RPMI7951 (cell line): Measurements from ENCODE around the gene PRKCA. TPM values are rescaled to one million over a fixed set of nuclear protein-coding genes. Genes with fewer than 3 reads are reported as not detected.

ENCODE experiments used
- DNase-seq: peaks from one replicate; pipeline ENCODE4 v3.0.0-alpha.2; 2012; ENCODE audit warnings: low read depth
- total RNA-seq: library from RNA; depleted of rRNA; stranded (reverse); fragments of >200 nt; shearing (Covaris generic); gene quantifications from 2 replicates; pipeline ENCODE4 v1.2.3, GENCODE V29; 2014

The PRKCA gene
- total RNA-seq, 1 experiment from 2014 or later, result 11.9 TPM

DNA sequence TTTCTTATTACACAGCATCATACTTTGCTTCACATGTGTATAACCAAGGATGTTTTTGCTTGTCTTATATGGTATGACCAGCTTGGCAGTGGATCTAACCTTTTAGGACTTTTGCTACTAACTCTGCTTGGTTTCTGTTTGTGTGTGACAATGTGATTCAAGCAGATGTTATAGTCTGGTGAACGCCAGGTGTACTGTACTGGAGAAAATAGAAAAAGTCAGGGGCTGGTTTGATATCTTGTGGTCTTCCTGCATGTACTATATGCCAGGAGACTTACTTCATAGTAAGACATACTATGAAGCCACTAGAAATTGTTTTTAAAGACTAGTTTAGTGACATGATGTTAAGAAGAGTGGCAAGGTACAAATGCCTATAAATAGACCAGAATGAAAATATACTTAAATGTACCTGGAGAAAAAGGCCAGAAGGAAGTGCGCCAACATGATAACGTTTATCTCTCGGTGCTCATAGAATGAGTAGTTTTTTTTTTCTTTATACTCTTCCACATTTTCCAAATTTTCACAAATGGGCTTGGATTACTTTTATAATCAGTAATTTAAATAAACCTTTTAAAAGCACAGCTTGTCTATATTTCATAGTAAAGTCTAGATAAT lies 112.3 kb downstream of the PRKCA start:
- no peak for DNase-seq

DNA sequence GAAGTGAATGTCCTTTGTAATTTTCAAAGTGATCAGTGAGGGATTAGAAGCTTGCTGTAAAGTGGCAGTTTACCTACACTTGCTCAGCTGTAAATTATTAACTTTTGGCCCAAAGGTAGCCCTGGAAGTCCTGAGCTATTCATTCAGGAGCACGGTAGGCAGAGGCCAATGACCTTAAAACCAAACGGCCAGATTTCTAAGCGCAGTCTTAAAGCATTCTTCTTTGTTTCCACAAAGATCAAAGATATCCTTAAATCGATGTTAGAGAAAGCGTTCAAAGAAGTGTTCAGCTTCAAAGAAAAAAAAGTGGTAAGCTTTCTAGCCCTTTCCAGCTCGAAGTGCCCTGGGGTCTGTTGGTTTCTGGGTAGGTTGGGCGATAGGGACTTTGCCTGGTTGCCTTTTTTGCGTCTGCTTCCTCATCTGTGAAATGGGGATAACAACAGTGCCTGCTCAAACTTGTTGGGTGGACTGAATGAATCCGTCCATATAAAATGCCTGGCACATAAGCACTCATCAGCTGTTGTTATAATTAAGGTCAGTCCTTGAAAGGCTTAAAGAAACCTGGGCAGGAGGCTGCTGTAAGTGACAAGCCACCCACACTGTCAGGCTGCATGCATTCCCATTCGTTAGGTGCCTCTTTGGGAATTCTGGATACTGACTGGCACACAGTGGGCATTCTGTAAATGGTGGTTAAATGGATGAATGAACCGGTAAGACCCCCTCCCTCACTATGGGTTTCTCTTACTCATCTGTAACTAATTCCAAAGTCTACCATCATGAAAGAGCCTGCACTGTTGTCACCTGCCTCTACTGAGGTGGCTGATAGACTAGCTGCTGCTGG lies 113.2 kb downstream of the PRKCA start:
- DNase-seq, result no peak

DNA sequence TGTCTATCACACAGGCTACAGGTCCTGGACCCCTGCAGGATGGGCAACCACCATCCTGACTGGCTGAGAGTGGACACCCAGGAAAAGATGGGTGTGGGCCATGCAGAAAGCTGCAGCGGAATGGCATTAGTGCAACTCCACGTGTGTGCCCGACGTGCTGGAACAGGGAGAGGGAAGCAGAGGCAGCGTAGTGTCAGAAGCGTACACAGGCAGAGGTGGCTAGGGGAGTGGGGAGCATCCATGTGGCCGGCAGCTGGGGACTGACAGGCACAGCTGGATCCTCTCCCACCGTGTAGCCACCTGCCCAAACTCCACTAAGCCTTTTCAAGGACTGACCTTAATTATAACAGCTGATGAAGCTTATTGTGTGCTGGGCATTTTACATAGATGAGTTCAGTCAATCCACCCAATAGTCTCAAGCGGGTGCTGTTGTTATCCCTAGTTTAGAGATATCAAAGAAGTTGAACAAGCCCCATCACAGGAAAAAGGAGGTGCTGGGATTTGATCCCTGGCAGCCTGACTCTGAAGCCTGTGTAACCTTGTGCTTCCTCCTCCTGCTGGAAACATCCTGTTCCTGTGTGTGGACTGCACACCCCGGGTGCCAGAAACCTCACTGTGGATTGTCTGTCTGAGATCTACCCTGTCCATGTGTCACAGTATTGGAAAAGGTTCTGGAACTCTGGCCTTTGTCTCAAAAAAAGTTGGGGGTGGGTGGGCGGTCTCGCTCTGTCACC lies 114.0 kb downstream of the PRKCA start:
- no peak for DNase-seq

DNA sequence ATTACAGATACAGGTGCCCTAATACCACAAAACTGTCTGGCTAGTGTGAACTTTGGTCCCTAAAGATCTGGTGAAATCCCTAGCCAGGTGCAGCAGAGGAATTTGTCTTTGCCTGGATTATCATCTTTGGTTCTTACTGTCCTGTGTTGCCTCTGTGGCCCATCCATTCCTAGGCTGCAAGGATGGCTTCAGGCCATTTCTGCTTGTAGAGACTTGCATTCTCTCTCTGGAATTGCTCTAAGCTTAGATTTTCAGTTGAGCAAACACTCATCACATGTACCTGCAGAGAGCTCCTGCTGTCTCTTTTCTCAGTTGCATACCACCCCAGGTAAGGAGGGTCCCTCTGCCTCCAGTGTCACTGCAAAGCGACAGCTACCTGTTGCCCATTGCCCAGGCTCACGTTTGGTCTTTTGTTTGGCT lies 114.9 kb downstream of the PRKCA start:
- DNase-seq, result no peak

DNA sequence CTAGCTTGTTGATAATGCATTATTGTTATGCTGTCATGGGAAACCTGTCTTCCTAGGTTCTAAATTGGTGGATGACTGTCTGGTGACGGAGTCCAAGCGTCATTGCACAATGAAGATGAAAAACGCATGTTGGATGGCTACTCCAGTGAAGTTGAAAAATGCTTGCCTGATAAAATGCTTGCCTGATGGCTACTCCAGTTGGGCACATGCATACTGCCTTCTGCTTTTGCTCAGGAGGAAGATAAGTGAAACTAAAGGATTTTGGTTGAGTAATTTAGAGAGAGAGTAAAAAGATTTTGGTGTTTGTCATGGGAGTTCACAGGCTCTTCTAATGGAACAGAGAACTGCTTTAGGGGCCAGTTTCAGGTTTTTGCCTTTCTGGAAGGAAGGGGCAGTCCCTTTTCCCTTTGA lies 118.6 kb downstream of the PRKCA start:
- peak; percentile 18 for DNase-seq

GRCh38 chr17:66422186-66422585 lies 119.8 kb downstream of the PRKCA start:
- no peak for DNase-seq

GRCh38 chr17:66423056-66423955 lies 120.9 kb downstream of the PRKCA start:
- no peak for DNase-seq

- DNase-seq, result no peak
These were observed 123.5 kb downstream of the PRKCA start for GRCh38 chr17:66425756-66426396.

DNA sequence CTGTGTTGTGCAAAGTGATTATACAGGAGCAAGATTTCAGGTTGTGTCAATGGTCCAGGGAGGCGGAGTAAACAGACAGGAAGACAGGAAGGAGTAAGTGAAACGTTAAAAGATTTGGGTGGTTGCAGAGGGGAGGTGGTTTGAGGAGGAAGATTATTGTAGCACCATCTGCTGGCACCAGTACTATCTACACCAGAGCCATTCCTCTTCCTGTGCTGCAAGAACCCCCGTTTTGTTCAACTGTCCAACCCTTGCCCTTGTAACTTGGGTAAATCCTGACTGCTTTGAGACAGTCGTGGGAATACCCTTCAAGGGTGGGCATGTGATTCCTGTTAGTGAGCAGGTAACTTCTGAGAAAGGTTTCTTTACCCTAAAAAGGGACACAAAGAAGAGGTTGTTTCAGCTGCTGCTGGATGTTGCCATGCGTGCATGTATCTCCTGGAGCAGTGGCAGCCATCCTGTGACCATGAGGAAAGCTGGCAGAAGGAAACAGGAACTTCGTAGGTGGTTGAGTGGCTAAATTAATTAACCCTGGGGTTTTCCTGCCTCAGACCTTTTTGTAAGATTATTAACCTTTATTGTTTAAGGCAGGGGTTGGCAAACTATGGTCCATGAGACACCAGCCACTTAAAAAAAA lies 124.1 kb downstream of the PRKCA start:
- DNase-seq, result peak; percentile 20

GRCh38 chr17:66427134-66427533 lies 124.7 kb downstream of the PRKCA start:
- DNase-seq, result no peak

- no peak for DNase-seq
These were observed 127.3 kb downstream of the PRKCA start for GRCh38 chr17:66429680-66430079.

- no peak for DNase-seq
These were observed 128.7 kb downstream of the PRKCA start for GRCh38 chr17:66430846-66431795.

DNA sequence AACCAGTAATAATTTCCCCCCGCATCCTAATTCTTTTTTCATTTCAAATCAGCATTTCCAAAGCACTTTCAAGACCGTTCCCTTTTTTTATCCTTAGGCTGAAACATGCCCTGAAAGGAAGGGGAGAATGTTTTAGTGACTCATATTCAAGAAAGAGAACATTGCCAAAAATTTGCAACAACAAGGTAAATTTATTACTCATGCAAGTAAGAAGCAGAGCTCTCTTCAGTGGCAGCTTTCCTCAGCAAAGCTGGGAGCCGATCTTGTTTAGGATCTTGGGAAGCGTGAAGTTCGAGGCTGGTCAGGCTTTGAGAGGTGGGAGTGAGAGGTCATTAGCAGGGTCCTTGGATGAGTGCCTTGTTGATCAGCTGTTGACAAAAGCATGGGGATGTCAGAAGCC lies 129.5 kb downstream of the PRKCA start:
- peak; percentile 73 for DNase-seq

- no peak for DNase-seq
These were observed 130.1 kb downstream of the PRKCA start for GRCh38 chr17:66432411-66432957.

GRCh38 chr17:66432996-66433551 lies 130.7 kb downstream of the PRKCA start:
- peak; percentile 22 for DNase-seq

GRCh38 chr17:66435182-66435581 lies 132.8 kb downstream of the PRKCA start:
- DNase-seq, result no peak

DNA sequence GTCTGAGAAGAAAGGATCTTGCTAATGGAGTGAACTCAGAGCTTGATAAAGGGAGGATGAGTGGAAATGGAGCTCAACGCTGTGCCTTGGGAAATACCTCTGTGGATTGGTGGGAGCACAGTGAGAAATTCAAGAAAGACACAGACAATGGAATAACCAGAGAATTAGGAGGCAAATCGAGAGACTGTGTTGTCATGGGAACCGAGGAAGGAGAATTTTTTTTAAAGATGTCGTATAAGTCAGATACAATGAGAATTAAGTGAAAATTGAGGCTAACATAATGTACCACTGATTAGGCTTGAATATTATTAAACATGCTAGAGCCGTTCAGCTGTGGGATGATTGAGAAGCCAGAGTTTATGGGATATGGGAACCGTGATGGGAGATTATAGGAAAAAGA lies 134.2 kb downstream of the PRKCA start:
- no peak for DNase-seq

DNA sequence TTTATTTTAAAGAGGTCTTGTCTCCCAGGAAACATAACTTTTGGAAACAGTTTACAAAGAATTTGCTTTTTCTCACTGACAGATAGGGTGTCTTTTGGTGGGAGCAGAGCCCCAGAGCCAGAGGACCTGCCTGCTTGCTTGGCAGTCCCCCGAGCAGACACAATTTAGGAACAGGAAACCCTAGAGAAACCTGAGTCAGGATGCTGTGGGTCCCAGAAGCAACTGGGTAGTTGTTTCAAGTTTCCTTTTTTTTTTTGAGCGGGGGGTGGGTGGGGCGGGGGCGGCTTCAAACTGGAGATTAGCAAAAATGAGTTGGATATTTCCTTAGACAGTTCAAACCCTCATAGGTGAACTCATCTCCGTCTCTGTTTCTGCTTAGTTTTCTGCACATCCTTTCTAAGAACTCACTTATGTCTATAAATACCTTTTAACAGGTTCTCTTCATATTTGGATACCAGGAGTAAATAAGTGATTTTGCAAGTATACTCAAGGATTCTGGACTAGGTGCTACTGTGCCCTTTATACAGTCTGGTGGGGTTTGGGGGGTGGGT lies 135.1 kb downstream of the PRKCA start:
- no peak for DNase-seq
